Astrocyte (in vitro differentiated cells and primary cell): ENCODE results near the gene PPFIBP1. TPM values are rescaled to one million over a fixed set of nuclear protein-coding genes. Genes with fewer than 3 reads are reported as not detected.
A peak's percentile ranks its signal among the peaks of the same experiment; 100 is the strongest.

Source experiments
- DNase-seq: peaks from one replicate; pipeline ENCODE4 v3.0.0-alpha.2; 2010; ENCODE audit warnings: low read depth
- FAIRE-seq: peaks from 2 replicates; lab custom pipeline; 2011; peaks lifted over from hg19 to GRCh38; lab: Jason Lieb, UNC
- H2AFZ ChIP-seq: 2 replicates; pipeline ENCODE4 v1.6.0; 2012; ENCODE audit warnings: low read depth, low read length, inconsistent platforms
- H3K27ac ChIP-seq: 2 replicates; pipeline ENCODE4 v1.5.1; 2011; ENCODE audit warnings: low read depth, low read length, inconsistent platforms
- H3K27me3 ChIP-seq: 2 replicates; pipeline ENCODE4 v1.6.0; 2011; ENCODE audit warnings: low read length, inconsistent platforms; ENCODE audit not compliant: insufficient read depth
- H3K36me3 ChIP-seq: 2 replicates; pipeline ENCODE4 v1.5.1; 2011; ENCODE audit warnings: low read length, inconsistent platforms; ENCODE audit not compliant: insufficient read depth
- H3K4me1 ChIP-seq: 2 replicates; pipeline ENCODE4 v1.5.1; 2011; ENCODE audit warnings: low read length, inconsistent platforms; ENCODE audit not compliant: insufficient read depth
- H3K4me2 ChIP-seq: 2 replicates; pipeline ENCODE4 v1.6.0; 2012; ENCODE audit warnings: low read length, inconsistent platforms
- H3K4me3 ChIP-seq: 2 replicates; pipeline ENCODE4 v1.5.1; 2011; ENCODE audit warnings: low read depth, mild to moderate bottlenecking, low read length, inconsistent platforms; ENCODE audit not compliant: insufficient read depth
- H3K79me2 ChIP-seq: 2 replicates; pipeline ENCODE4 v1.6.0; 2012; ENCODE audit warnings: mild to moderate bottlenecking, low read length, inconsistent platforms; ENCODE audit not compliant: insufficient read depth
- H3K9ac ChIP-seq: 2 replicates; pipeline ENCODE4 v1.6.0; 2012; ENCODE audit warnings: mild to moderate bottlenecking, low read length, inconsistent platforms
- H3K9me3 ChIP-seq: 2 replicates; pipeline ENCODE4 v1.5.1; 2012; ENCODE audit warnings: low read depth, mild to moderate bottlenecking, low read length, inconsistent platforms; ENCODE audit not compliant: insufficient read depth
- H4K20me1 ChIP-seq: 2 replicates; pipeline ENCODE4 v1.6.0; 2012; ENCODE audit warnings: low read length, inconsistent platforms; ENCODE audit not compliant: insufficient read depth
- H3K27ac Mint-ChIP-seq: one replicate; pipeline ENCODE4 v1.8.0; 2021; ENCODE audit warnings: mild to moderate bottlenecking, mixed read lengths; ENCODE audit not compliant: unreplicated experiment
- H3K27me3 Mint-ChIP-seq: one replicate; pipeline ENCODE4 v1.8.0; 2021; ENCODE audit warnings: low read depth, mixed read lengths; ENCODE audit not compliant: unreplicated experiment
- H3K36me3 Mint-ChIP-seq: one replicate; pipeline ENCODE4 v1.8.0; 2021; ENCODE audit warnings: low read depth, mixed read lengths; ENCODE audit not compliant: unreplicated experiment
- H3K4me1 Mint-ChIP-seq: one replicate; pipeline ENCODE4 v1.8.0; 2021; ENCODE audit warnings: low read depth, mixed read lengths; ENCODE audit not compliant: unreplicated experiment
- H3K4me3 Mint-ChIP-seq: one replicate; pipeline ENCODE4 v1.8.0; 2021; ENCODE audit warnings: mild to moderate bottlenecking, moderate library complexity, mixed read lengths; ENCODE audit not compliant: unreplicated experiment
- H3K9me3 Mint-ChIP-seq: one replicate; pipeline ENCODE4 v1.8.0; 2021; ENCODE audit warnings: mild to moderate bottlenecking, mixed read lengths; ENCODE audit not compliant: unreplicated experiment
- CTCF ChIP-seq: IDR thresholded peaks from 2 replicates; pipeline ENCODE4 v1.5.1; 2011; ENCODE audit warnings: low read depth, mild to moderate bottlenecking, inconsistent platforms, low read length, moderate library complexity; ENCODE audit not compliant: insufficient read depth
- EZH2 ChIP-seq: IDR thresholded peaks from 2 replicates; pipeline ENCODE4 v1.6.1; 2012; ENCODE audit warnings: mild to moderate bottlenecking, low read length, inconsistent platforms; ENCODE audit not compliant: insufficient read depth
- total RNA-seq: library from RNA; stranded (reverse); gene quantifications from 2 replicates; pipeline ENCODE4 v1.2.1, GENCODE V29; 2021

The PPFIBP1 gene
- total RNA-seq, 1 donor from 2014 or later = 147 TPM

- Histone ChIP-seq H3K27ac (no peak overlapping the region), H3K4me3 (no peak overlapping the region), H3K36me3 (peaks cover 12% of the 10 kb centered on the region), H3K4me1 (peaks cover 7% of the 10 kb centered on the region), H3K79me2 (no peaks in the 10 kb centered on the region), H2AFZ (no peak overlapping the region), H3K9me3 (no peaks in the 10 kb centered on the region), H3K9ac (no peak overlapping the region), H4K20me1 (no peaks in the 10 kb centered on the region), H3K27me3 (no peaks in the 10 kb centered on the region), H3K4me2 (no peak overlapping the region)
- Mint-ChIP-seq H3K4me3 (no peak overlapping the region), H3K36me3 (peaks cover 10% of the 10 kb centered on the region), H3K27me3 (no peaks in the 10 kb centered on the region), H3K27ac (no peak overlapping the region), H3K4me1 (peaks cover 13% of the 10 kb centered on the region), H3K9me3 (no peaks in the 10 kb centered on the region)
- DNase-seq = peak; percentile 64
- TF ChIP-seq CTCF (no peak), EZH2 (no peak)
- FAIRE-seq = no peak
Observed at GRCh38 chr12:27644158-27644845, 120.3 kb downstream of the PPFIBP1 start.

DNA sequence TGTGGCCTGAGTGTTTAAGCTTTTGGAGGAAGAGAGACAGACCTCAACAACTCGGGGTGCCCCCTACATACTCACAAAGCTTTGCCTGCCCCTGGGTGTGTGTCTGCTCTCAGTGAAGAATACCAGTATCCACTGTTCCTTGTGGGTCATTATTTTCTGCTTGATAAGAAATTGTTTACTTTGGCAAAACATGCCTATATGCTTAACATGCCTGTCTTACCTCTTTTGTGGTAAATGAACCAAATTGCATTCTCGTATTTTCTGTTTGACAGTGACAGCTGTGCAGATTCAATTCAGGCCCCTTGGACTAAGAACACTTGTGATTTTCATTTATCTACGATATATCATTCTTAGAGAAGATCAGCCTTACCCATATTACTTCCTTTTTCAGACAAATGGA lies 121.7 kb downstream of the PPFIBP1 start:
- H3K9me3 Mint-ChIP-seq = no peaks in the 10 kb centered on the region
- H3K27me3 Mint-ChIP-seq = no peaks in the 10 kb centered on the region
- H3K9ac ChIP-seq = peak overlapping the region; percentile 25
- DNase-seq = peak; percentile 23
- no peak overlapping the region for H3K27ac Mint-ChIP-seq
- H3K4me3 Mint-ChIP-seq = no peak overlapping the region
- H3K4me2 ChIP-seq = peak overlapping the region; percentile 25
- FAIRE-seq = peak; percentile 5
- no peaks in the 10 kb centered on the region for H3K9me3 ChIP-seq
- peaks cover 11% of the 10 kb centered on the region for H3K36me3 Mint-ChIP-seq
- no peak overlapping the region for H2AFZ ChIP-seq
- no peaks in the 10 kb centered on the region for H4K20me1 ChIP-seq
- no peaks in the 10 kb centered on the region for H3K79me2 ChIP-seq
- no peak overlapping the region for H3K27ac ChIP-seq
- H3K4me1 ChIP-seq = peaks cover 7% of the 10 kb centered on the region
- peaks cover 8% of the 10 kb centered on the region for H3K4me1 Mint-ChIP-seq
- TF ChIP-seq EZH2 (no peak), CTCF (no peak)
- H3K27me3 ChIP-seq = no peaks in the 10 kb centered on the region
- H3K36me3 ChIP-seq = peaks cover 15% of the 10 kb centered on the region
- no peak overlapping the region for H3K4me3 ChIP-seq

- no peak overlapping the region for H3K4me2 ChIP-seq
- H3K27ac ChIP-seq = no peak overlapping the region
- Mint-ChIP-seq H3K27me3 (no peaks in the 10 kb centered on the region), H3K4me1 (peaks cover 3% of the 10 kb centered on the region), H3K27ac (no peak overlapping the region), H3K36me3 (peaks cover 14% of the 10 kb centered on the region), H3K4me3 (no peak overlapping the region), H3K9me3 (no peaks in the 10 kb centered on the region)
- H3K27me3 ChIP-seq = no peaks in the 10 kb centered on the region
- no peak overlapping the region for H2AFZ ChIP-seq
- TF ChIP-seq EZH2 = no peak
- TF ChIP-seq CTCF = no peak
- no peaks in the 10 kb centered on the region for H3K79me2 ChIP-seq
- no peaks in the 10 kb centered on the region for H4K20me1 ChIP-seq
- no peaks in the 10 kb centered on the region for H3K9me3 ChIP-seq
- no peak for DNase-seq
- FAIRE-seq = no peak
- peaks cover 7% of the 10 kb centered on the region for H3K4me1 ChIP-seq
- peaks cover 15% of the 10 kb centered on the region for H3K36me3 ChIP-seq
- no peak overlapping the region for H3K9ac ChIP-seq
- no peak overlapping the region for H3K4me3 ChIP-seq
Observed at GRCh38 chr12:27646149-27646548, 122.1 kb downstream of the PPFIBP1 start.
